B cell (primary cell): ENCODE results near the gene MOV10L1. TPM values are rescaled to one million over a fixed set of nuclear protein-coding genes. Genes with fewer than 3 reads are reported as not detected.
A peak's percentile ranks its signal among the peaks of the same experiment; 100 is the strongest.

Experiments used
- ATAC-seq: fragments of 200-7000 bp; cut with Tn5 transposase; one replicate; pipeline ENCODE4 v1.10.0; 2021; ENCODE audit warnings: low read depth, mild to moderate bottlenecking, moderate number of reproducible peaks, moderate library complexity
- CTCF ChIA-PET: fragments of 350-600 bp; sonication (Branson Sonifier 250); formaldehyde crosslinking; loops from one replicate; lab custom pipeline; 2021; ENCODE audit warnings: antibody characterized with exemption, inconsistent platforms; lab: Charles Lee
- POLR2A ChIA-PET: fragments of 350-600 bp; sonication (Branson Sonifier 250); formaldehyde crosslinking; loops from one replicate; lab custom pipeline; 2021; ENCODE audit warnings: antibody characterized with exemption; lab: Charles Lee
- DNase-seq: peaks from one replicate; pipeline ENCODE4 v3.0.0; 2013
- H2AFZ ChIP-seq: 2 replicates; pipeline ENCODE4 v1.6.1; 2012; ENCODE audit warnings: mild to moderate bottlenecking, low read depth, low read length; ENCODE audit not compliant: insufficient read depth, poor library complexity, severe bottlenecking
- H3K27ac ChIP-seq, 2 donors: 1 replicate in 1 of 2; 2 replicates in 1 of 2; pipeline ENCODE4 v1.5.1; 2012 to 2013; ENCODE audit warnings: low read length in 2 of 2, mild to moderate bottlenecking in 2 of 2, moderate library complexity in 1 of 2
- H3K27me3 ChIP-seq, 4 experiments: fragments of 200-600 bp in 1 of 4; sonication (generic) in 1 of 4; replicated peaks in 1 of 4; 1 replicate in 2 of 4; 2 replicates in 2 of 4; pipeline versions ENCODE4 v1.6.1 to v1.7.0; 2013 to 2016; ENCODE audit warnings: low read length in 3 of 4, mild to moderate bottlenecking in 2 of 4, mixed read lengths in 1 of 4, moderate library complexity in 1 of 4; ENCODE audit not compliant: insufficient read depth in 4 of 4, control insufficient read depth in 3 of 4; ENCODE audit errors: control extremely low read depth in 1 of 4
- H3K36me3 ChIP-seq, 2 experiments: replicated peaks in 1 of 2; 1 replicate in 1 of 2; 2 replicates in 1 of 2; pipeline versions ENCODE4 v1.6.1 to v1.7.1; 2013; ENCODE audit warnings: low read length in 1 of 2; ENCODE audit not compliant: insufficient read depth in 2 of 2, control insufficient read depth in 1 of 2; ENCODE audit errors: control extremely low read depth in 1 of 2, extremely low read depth in 1 of 2
- H3K4me1 ChIP-seq, 2 donors: fragments of 200-600 bp in 1 of 2; sonication (generic) in 1 of 2; 1 replicate in 1 of 2; 2 replicates in 1 of 2; pipeline versions ENCODE4 v1.5.1 to v1.6.1; 2013 to 2017; ENCODE audit warnings: low read length in 2 of 2; ENCODE audit not compliant: control insufficient read depth in 2 of 2, insufficient read depth in 2 of 2
- H3K4me2 ChIP-seq: replicated peaks from 2 replicates; pipeline ENCODE3; 2012; ENCODE audit warnings: mild to moderate bottlenecking, low read depth, low read length; ENCODE audit not compliant: poor library complexity, severe bottlenecking
- H3K4me3 ChIP-seq, 5 experiments: fragments of 200-600 bp in 1 of 5; sonication (generic) in 1 of 5; 1 replicate in 3 of 5; 2 replicates in 2 of 5; pipeline versions ENCODE4 v1.5.1 to v1.7.0; 2011 to 2016; ENCODE audit warnings: low read length in 4 of 5, mild to moderate bottlenecking in 4 of 5, low read depth in 2 of 5, control low read depth in 1 of 5, moderate library complexity in 1 of 5; ENCODE audit not compliant: insufficient read depth in 1 of 5; ENCODE audit errors: control extremely low read depth in 1 of 5, extremely low read depth in 1 of 5
- H3K79me2 ChIP-seq: fragments of 200-600 bp; sonication (generic); one replicate; pipeline ENCODE4 v1.6.0; 2016; ENCODE audit warnings: low read length; ENCODE audit not compliant: control insufficient read depth, insufficient read depth
- H3K9ac ChIP-seq: fragments of 200-600 bp; sonication (generic); 2 replicates; pipeline ENCODE4 v1.6.1; 2017; ENCODE audit warnings: mild to moderate bottlenecking, low read length, moderate library complexity
- H3K9me3 ChIP-seq, 3 donors: one replicate each; pipeline versions ENCODE4 v1.6.1 to v1.7.1; 2013; ENCODE audit warnings: low read length in 2 of 3; ENCODE audit not compliant: control insufficient read depth in 2 of 3, insufficient read depth in 1 of 3; ENCODE audit errors: control extremely low read depth in 1 of 3
- H4K20me1 ChIP-seq: 2 replicates; pipeline ENCODE4 v1.6.0; 2012; ENCODE audit warnings: mild to moderate bottlenecking, low read length; ENCODE audit not compliant: insufficient read depth, control insufficient read depth, poor library complexity, severe bottlenecking
- H3K27ac Mint-ChIP-seq: one replicate; pipeline ENCODE4 v1.8.0; 2021; ENCODE audit warnings: mixed read lengths
- H3K27me3 Mint-ChIP-seq: one replicate; pipeline ENCODE4 v1.8.0; 2021; ENCODE audit warnings: mixed read lengths
- H3K4me1 Mint-ChIP-seq: one replicate; pipeline ENCODE4 v1.8.0; 2021; ENCODE audit warnings: mixed read lengths
- H3K4me3 Mint-ChIP-seq: one replicate; pipeline ENCODE4 v1.8.0; 2021; ENCODE audit warnings: mixed read lengths
- H3K9me3 Mint-ChIP-seq: one replicate; pipeline ENCODE4 v1.8.0; 2022; ENCODE audit warnings: mixed read lengths; ENCODE audit not compliant: insufficient read depth
- EZH2 ChIP-seq: IDR thresholded peaks from 2 replicates; pipeline ENCODE4 v1.6.1; 2012; ENCODE audit warnings: borderline replicate concordance, low read depth, mild to moderate bottlenecking, moderate library complexity, low read length; ENCODE audit not compliant: insufficient read depth, poor library complexity, severe bottlenecking
- WGBS: methylation state at CpG from one replicate; pipeline ENCODE4 v1.1.5; 2013; ENCODE audit warnings: missing lambda C conversion rate; ENCODE audit not compliant: insufficient coverage; 5-methylcytosine and 5-hydroxymethylcytosine counted together
- intact Hi-C: fragments of 100-400 bp; cut with micrococcal nuclease; formaldehyde crosslinking; loops from one replicate; pipeline ENCODE4 v1.10.0; 2022
- polyA plus RNA-seq: library from polyadenylated mRNA; depleted of rRNA; stranded (reverse); fragments of >200 nt; gene quantifications from 2 replicates; pipeline ENCODE4 v1.2.3, GENCODE V29; 2012
- total RNA-seq, 2 donors: library from RNA; stranded (reverse); fragments of 120-200 nt in 1 of 2; gene quantifications; 1 replicate in 1 of 2; 2 replicates in 1 of 2; pipeline versions ENCODE4 v1.2.3 to v1.2.4, GENCODE V29; 2013 to 2022
- TF ChIP-seq, protein P1 (sequence below): fragments of 200-600 bp; IDR thresholded peaks from one replicate; pipeline ENCODE4 v1.8.0; 2022; ENCODE audit warnings: antibody characterized with exemption, mild to moderate bottlenecking

Gene MOV10L1
- total and polyA plus RNA-seq, 2 donors (not counting 1 experiment from before 2014, with no cell fraction given), result not detected

DNA sequence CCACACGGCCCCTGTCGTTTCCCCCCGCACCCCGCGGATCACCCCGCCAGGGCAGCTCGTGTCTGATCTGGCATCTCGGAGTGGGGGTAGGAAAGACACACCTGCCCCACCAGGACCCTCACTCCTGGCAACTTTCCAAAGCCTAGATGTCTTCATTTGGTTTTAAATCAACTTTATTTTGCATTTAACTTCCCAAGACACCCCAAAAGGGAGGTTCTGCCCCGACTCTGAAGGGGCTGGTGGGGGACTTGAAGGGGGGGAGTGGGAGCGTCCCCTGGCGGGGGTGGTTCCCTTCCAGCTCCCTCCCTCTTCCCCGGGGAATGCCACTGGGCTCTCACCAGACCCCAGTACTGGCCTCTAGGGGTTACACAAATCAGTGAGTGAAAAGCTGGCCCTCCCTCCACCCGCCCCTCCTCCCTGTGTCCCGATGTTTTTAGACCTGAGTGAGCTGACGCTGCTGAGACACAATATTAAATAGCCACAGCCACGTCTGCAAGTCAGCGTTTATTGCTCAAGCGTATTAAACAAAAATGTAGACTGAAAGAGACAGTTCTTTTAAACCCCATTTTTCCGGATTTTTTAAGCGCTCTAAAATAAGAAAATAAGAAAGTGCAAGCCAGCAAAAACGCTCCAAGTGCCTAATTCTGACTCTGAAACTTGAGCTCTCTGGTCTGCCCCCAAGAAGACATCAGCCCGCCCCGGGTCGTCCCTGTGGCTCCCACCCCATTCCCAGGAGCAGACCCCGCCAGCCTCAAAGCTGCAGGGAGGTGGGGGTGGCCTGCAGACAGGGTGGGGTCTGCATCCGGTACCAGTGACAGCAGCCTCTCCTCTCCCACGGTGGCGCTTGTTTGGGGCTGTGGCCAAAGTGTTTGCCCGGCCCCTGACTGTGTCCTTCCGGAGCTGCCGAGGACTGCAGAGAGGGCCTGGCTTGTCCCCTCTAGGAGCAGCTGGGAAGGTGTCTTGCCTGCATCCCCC is 30.6 kb upstream of the MOV10L1 start:
- Mint-ChIP-seq H3K4me1 (peaks cover 16% of the 10 kb centered on the region), H3K27me3 (peaks cover 38% of the 10 kb centered on the region), H3K27ac (no peak overlapping the region), H3K4me3 (peak overlapping the region; percentile 26), H3K9me3 (no peaks in the 10 kb centered on the region)
- DNase-seq (no peak), ATAC-seq (no peak)
- Histone ChIP-seq H3K27ac (no peak overlapping the region), H4K20me1 (no peaks in the 10 kb centered on the region), H3K4me3 (no peak overlapping the region), H2AFZ (no peak overlapping the region), H3K79me2 (no peaks in the 10 kb centered on the region), H3K4me1 (peaks cover 9 to 12% of the 10 kb centered on the region in 2 donors), H3K9me3 (peaks cover 0 to 2% (median 0%) of the 10 kb centered on the region in 3 donors), H3K9ac (no peak overlapping the region), H3K36me3 (no peaks in the 10 kb centered on the region), H3K27me3 (peaks cover 0 to 24% (median 16%) of the 10 kb centered on the region in 4 experiments), H3K4me2 (peak overlapping the region; percentile 53)
- ChIA-PET CTCF (no interaction called here), POLR2A (no interaction called here)
- WGBS, result 60% methylated on average over 24 of the region's 31 CpGs
- intact Hi-C loops, result no loop called here
- no peak for TF ChIP-seq EZH2
- TF ChIP-seq, protein P1, sequence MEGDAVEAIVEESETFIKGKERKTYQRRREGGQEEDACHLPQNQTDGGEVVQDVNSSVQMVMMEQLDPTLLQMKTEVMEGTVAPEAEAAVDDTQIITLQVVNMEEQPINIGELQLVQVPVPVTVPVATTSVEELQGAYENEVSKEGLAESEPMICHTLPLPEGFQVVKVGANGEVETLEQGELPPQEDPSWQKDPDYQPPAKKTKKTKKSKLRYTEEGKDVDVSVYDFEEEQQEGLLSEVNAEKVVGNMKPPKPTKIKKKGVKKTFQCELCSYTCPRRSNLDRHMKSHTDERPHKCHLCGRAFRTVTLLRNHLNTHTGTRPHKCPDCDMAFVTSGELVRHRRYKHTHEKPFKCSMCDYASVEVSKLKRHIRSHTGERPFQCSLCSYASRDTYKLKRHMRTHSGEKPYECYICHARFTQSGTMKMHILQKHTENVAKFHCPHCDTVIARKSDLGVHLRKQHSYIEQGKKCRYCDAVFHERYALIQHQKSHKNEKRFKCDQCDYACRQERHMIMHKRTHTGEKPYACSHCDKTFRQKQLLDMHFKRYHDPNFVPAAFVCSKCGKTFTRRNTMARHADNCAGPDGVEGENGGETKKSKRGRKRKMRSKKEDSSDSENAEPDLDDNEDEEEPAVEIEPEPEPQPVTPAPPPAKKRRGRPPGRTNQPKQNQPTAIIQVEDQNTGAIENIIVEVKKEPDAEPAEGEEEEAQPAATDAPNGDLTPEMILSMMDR, result no peak

DNA sequence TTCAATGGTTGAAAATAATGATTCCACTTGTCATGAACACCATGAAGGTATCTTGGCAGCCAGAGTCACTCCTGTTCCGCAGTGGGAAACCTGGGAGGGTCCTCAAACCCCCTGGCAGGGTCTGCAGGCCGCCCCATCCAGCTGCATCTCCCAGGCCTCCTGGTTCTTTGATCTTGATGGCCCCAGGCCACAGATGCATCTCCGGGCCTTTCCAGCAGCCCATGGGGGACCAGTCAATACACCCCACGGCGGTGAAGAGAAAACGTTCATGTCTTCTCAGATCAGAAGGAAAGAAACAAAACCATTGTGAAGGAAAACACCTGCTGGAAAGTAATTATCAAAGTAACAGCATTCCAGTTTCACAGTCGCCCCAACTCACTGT is 29.9 kb upstream of the MOV10L1 start:
- Histone ChIP-seq H4K20me1 (no peaks in the 10 kb centered on the region), H2AFZ (no peak overlapping the region), H3K9me3 (no peaks in the 10 kb centered on the region), H3K36me3 (no peaks in the 10 kb centered on the region), H3K9ac (no peak overlapping the region), H3K79me2 (no peaks in the 10 kb centered on the region), H3K27me3 (peaks cover 0 to 24% (median 15%) of the 10 kb centered on the region in 4 experiments), H3K4me2 (no peak overlapping the region), H3K4me1 (peaks cover 9 to 12% of the 10 kb centered on the region in 2 donors), H3K4me3 (no peak overlapping the region), H3K27ac (no peak overlapping the region)
- no peak overlapping the region for H3K27ac Mint-ChIP-seq
- peaks cover 37% of the 10 kb centered on the region for H3K27me3 Mint-ChIP-seq
- ChIA-PET CTCF (no interaction called here), POLR2A (no interaction called here)
- intact Hi-C loops, result no loop called here
- no peak for DNase-seq
- 94% methylated on average over 3 of the region's 7 CpGs for WGBS
- ATAC-seq, result no peak
- H3K4me3 Mint-ChIP-seq, result no peak overlapping the region
- TF ChIP-seq, protein P1, result no peak
- no peak for TF ChIP-seq EZH2
- H3K9me3 Mint-ChIP-seq, result no peaks in the 10 kb centered on the region
- H3K4me1 Mint-ChIP-seq, result peaks cover 16% of the 10 kb centered on the region
